ENCODE data around the gene ANKRD55.
"Not testable (repeated sequence)": the region's sequence is repeated elsewhere in the genome, so short reads cannot be mapped to it uniquely, and the experiment has no call there.

The ANKRD55 gene

DNA sequence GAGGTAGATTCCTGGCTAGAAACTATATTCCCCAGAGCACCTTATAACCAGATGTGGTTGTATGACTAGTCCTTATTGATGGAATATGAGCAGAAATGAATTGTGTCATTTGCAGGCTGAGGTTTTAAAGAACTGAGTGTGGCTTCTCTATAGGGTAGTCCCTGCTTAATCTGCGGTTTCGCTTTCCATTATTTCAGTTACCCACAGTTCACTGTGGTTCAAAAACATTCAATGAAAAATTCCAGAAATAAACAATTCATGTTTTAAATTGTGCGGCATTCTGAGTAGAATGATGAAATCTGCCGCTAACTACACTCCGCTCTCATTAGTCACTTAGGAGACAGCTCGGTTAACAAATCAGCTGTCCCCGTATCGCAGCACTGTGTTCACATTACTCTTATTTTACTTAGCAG is 65.1 kb downstream of the ANKRD55 start:
- DNase-seq (ENCODE audit: low read depth in 2 of 2) = peak; percentile 47 to 54

- DNase-seq (ENCODE audit: low read depth in 2 of 2) = no peak
Observed at GRCh38 chr5:56167519-56167918, 65.6 kb downstream of the ANKRD55 start.

- peak; percentile 65 to 75 for DNase-seq (ENCODE audit: low read depth in 2 of 2)
Observed at GRCh38 chr5:56166671-56167385, 66.3 kb downstream of the ANKRD55 start.

- DNase-seq (ENCODE audit: low read depth in 2 of 2) = no peak
Observed at GRCh38 chr5:56164376-56164775, 68.8 kb downstream of the ANKRD55 start.

- DNase-seq (ENCODE audit: low read depth in 2 of 2) = no peak
Observed at GRCh38 chr5:56161927-56162326, 71.2 kb downstream of the ANKRD55 start.

DNA sequence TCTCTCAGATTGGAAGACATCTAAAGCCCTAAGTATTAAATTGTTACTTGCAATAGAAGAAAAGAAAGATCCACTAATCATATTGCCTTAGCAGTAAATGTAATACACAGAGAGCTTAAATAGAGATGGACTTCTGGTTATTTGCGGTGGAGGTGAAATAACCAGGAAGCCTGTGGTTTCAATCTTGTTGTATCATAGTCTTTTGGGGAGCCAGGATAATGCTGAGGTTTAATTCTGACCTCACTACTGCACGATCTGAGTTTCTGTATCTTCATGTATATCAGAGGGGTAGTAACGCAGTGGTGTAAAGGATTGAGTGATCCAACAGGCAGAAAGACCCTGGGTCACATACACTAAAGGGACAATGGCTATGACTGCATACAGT is 71.7 kb downstream of the ANKRD55 start:
- DNase-seq (ENCODE audit: low read depth in 2 of 2) = no peak

- no peak for DNase-seq (ENCODE audit: low read depth in 2 of 2)
Observed at GRCh38 chr5:56160723-56161438, 72.2 kb downstream of the ANKRD55 start.

- no peak for DNase-seq (ENCODE audit: low read depth in 2 of 2)
Observed at GRCh38 chr5:56159521-56159947, 73.6 kb downstream of the ANKRD55 start.

DNA sequence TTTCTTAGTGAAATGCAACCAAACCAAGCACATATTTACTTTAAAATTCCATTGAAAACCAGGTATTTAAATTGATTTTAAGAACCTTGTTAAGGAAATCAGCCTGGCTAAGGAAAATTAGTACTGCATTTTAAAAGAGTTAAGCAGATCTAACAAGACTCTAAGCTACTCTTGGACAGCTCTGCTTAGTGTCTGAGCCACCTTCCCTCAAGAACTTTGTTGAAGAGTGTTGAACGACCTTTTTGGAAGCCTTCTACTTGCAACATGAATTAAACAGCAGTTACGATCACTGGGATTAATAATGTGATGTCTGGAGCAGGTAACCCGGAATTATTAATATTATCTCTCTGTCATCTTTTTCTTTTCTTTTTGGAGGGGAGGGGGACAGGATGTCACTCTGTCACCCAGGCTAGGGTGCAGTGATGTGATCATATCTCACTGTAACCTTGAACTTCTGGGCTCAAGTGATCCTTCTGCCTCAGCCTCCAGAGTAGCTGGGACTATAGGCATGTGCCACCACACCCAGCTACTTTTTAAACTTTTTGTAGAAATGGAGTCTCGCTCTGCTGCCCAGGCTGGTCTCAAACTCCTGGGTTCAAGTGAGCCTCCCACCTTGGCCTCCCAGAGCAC is 74.7 kb downstream of the ANKRD55 start:
- no peak for DNase-seq (ENCODE audit: low read depth in 2 of 2)

DNA sequence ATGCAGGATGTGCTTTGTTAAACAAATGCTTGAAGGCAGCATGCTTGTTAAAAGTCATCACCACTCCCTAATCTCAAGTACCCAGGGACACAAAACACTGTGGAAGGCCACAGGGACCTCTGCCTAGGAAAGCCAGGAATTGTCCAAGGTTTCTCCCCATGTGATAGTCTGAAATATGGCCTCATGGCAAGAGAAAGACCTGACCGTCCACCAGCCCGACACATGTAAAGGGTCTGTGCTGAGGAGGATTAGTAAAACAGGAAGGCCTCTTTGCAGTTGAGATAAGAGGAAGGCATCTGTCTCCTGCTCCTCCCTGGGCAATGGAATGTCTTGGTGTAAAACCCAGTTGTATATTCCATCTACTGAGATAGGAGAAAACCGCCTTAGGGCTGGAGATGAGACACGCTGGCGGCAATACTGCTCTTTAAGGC is 75.9 kb downstream of the ANKRD55 start:
- DNase-seq (ENCODE audit: low read depth in 2 of 2) = not testable (repeated sequence)

DNA sequence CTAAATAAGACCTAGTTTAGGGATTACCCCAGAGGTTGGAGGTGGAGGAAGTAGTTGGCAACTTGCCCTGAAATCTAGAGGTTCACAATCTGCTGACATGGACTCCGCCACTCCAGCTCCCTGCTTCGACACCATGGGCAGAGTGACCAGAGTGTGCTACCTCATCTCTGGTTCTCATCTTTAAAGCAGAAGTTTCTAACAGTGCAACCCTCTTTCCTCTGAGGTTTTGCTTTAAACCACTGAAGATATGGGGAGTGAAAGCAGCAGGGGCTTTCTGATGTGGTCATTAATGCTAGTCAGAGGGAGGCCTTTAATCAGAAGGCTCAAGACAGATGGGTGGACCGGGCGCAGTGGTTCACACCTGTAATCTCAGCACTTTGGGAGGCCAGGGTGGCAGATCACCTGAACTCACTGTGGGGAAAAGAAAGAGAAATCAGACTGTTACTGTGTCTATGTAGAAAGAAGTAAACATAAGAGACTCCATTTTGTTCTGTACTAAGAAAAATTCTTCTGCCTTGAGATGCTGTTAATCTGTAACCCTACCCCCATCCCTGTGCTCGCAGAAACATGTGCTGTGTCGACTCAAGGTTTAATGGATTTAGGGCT is 76.4 kb downstream of the ANKRD55 start:
- not testable (repeated sequence) for DNase-seq (ENCODE audit: low read depth in 2 of 2)

- no peak for DNase-seq (ENCODE audit: low read depth in 2 of 2)
Observed at GRCh38 chr5:56155992-56156584, 77.0 kb downstream of the ANKRD55 start.

DNA sequence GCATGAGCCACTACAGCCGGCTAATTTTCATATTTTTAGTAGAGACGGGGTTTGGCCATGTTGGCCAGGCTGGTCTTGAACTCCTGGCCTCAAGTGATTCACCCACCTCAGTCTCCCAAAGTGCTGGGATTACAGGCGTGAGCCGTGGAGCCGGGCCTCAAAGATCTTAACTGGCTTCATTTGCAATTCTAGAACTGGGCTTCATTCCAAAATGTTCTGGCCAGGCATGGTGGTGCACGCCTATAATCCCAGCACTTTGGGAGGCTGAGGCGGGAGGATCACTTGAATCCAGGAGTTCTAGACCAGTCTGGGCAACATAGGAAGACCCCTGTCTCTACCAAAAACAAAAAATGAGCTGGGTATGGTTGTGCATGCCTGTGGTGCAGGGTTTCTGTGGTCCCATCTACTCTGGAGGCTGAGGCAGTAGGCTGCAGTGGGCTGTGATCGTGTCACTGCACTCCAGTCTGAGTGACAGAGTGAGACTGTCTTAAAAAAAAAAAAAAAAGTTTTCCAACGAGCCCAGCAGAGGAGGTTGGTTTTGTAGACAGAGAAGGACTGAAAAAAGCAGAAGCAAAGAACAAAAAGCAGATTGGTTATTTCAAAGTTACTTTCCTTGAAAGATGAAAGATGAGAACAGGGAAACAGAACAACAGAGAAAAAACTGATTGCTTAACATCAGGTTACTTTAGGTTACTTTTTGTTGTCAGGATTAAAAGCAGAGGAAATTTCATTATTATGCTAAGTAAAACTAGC is 78.2 kb downstream of the ANKRD55 start:
- no peak for DNase-seq (ENCODE audit: low read depth in 2 of 2)

DNA sequence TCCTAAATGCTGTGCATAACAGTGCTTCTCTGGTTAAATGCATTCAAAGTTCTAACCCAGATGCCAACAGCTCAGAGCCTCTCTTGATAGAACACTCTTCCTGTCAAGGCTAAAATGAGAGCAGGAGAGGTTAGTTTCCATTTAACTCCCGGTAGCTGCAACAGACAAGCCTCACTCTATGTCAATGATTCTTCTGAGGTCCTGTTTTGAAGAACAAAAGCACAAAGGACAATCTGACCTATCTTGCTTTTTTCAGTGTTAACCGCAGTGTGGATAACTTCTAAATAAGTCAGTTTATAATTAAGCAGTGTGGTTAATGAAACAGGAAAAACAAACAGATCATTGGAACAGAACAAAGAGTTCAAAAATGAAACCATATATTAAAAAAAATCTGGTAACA is 80.7 kb downstream of the ANKRD55 start:
- DNase-seq (ENCODE audit: low read depth in 2 of 2) = no peak

GRCh38 chr5:56150756-56151155 is 82.4 kb downstream of the ANKRD55 start:
- not testable (repeated sequence) for DNase-seq (ENCODE audit: low read depth in 2 of 2)

GRCh38 chr5:56148453-56148971 is 84.6 kb downstream of the ANKRD55 start:
- DNase-seq (ENCODE audit: low read depth in 2 of 2) = no peak

DNA sequence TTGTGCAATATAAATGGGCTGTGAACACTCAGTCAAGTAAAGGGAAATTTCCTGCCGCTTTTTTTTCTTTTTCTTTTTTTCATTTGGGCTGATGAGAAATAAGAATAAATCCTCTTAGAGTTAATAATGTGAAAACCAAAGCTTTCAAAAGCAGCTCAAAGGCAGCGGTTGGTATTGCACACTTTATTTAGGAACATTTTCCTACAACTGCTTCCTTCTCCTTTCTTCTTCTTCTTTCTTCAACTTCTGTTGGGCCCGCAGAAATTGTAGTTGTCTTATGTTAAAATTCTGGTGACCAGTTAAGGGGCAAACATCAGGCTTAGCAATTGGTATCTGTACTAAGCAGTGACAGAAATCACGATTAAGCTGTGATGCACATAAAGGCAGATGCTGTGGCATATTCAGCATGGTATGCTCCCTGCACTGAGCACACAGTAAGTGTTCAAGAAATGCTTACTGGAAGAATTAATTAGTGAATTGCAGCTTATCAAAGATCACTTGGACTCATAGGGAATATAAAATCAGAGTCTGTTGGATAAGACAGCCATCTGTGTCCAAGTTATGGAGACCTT is 85.4 kb downstream of the ANKRD55 start:
- DNase-seq (ENCODE audit: low read depth in 2 of 2) = no peak

DNA sequence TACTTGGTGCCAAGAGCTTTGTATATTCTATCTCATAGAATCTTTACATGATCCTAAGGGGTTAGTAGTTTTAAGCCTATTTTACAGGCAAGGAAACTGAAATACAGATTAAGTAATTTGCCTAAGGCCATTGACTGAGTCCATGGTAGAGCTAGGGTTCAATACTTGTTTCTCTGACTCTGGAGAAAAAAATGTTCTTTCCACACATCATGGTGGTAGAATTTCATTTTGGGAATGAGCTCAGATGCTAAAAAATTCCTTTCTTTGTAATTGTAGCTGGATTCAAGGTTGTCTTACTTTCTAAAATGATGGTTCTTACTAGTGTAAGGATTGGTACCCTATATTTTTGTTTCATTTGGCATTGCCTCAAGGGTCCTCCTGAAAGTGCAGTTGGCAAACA is 86.0 kb downstream of the ANKRD55 start:
- no peak for DNase-seq (ENCODE audit: low read depth in 2 of 2)

DNA sequence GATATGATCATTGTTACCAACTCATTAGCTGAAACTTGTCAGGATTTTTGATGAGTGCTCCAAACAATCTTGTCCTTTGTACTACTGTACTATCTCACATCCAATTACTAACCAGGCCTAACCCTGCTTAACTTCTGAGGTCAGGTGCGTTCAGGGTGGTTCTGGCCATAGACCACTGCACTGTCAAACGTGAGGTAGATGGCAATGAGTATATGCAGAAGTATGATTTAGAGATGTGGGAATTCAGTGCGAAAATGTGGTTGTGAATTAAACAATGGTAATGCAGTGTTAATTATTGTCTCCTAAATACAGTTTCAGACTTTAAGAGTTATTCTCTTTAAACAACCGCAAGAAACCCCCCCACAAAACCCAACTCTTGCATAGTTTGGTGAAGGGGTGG is 86.5 kb downstream of the ANKRD55 start:
- no peak for DNase-seq (ENCODE audit: low read depth in 2 of 2)

DNA sequence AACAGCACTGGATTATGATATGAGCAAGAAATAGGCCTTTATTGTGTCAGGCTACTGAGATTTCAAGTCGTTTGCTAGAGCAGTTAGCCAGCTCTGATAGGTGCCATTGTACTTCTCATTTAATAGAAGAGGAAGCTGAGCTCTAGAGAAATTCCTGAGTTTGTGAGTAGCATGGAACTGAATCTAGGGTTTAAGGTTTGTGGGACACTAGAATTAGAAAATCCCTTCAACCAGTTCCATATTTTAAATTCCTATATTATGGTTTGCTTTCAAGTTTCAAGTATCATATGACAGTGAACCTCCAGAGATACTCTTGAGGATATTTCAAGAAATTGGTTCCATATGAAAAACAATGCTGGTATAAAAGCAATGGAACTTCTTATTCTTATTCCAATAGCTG is 87.6 kb downstream of the ANKRD55 start:
- peak; percentile 51 to 54 for DNase-seq (ENCODE audit: low read depth in 2 of 2)

- DNase-seq (ENCODE audit: low read depth in 2 of 2) = no peak
Observed at GRCh38 chr5:56145106-56145505, 88.0 kb downstream of the ANKRD55 start.

Measured in fibroblast of skin of left biceps (primary cell).